GM18517 (cell line): ENCODE data around the gene CIDEA.
A peak's percentile ranks its signal among the peaks of the same experiment; 100 is the strongest.

Experiments used
- ATAC-seq: cut with Tn5 transposase; IDR thresholded peaks from one replicate; pipeline ENCODE4 v1.9.1; 2021; ENCODE audit warnings: mild to moderate bottlenecking, moderate library complexity; ENCODE audit not compliant: unreplicated experiment

Gene CIDEA

GRCh38 chr18:12315911-12316310 is 61.8 kb downstream of the CIDEA start:
- no peak for ATAC-seq

- ATAC-seq: no peak
Observed at GRCh38 chr18:12317664-12318333, 63.6 kb downstream of the CIDEA start.

GRCh38 chr18:12318334-12318697 is 64.2 kb downstream of the CIDEA start:
- ATAC-seq: no peak

- ATAC-seq: no peak
Observed at GRCh38 chr18:12318857-12319256, 64.7 kb downstream of the CIDEA start.

GRCh38 chr18:12321333-12321732 is 67.2 kb downstream of the CIDEA start:
- peak; percentile 71 for ATAC-seq

GRCh38 chr18:12324991-12325725 is 71.0 kb downstream of the CIDEA start:
- no peak for ATAC-seq

- no peak for ATAC-seq
Observed at GRCh38 chr18:12325726-12326245, 71.6 kb downstream of the CIDEA start.

GRCh38 chr18:12326711-12327460 is 72.7 kb downstream of the CIDEA start:
- ATAC-seq: no peak
